GM23248 (cell line): ENCODE results near the gene RNF213. TPM values are rescaled to one million over a fixed set of nuclear protein-coding genes. Genes with fewer than 3 reads are reported as not detected.

Experiments used
- DNase-seq: peaks from one replicate; pipeline ENCODE4 v3.0.0-alpha.2; 2015
- H2AFZ ChIP-seq: fragments of 200-600 bp; sonication (generic); 2 replicates; pipeline ENCODE4 v1.6.1; 2016; ENCODE audit warnings: antibody characterized with exemption
- H3F3A ChIP-seq: fragments of 200-600 bp; sonication (generic); 2 replicates; pipeline ENCODE4 v1.6.1; 2016; ENCODE audit warnings: mild to moderate bottlenecking, antibody characterized with exemption, mixed run types; ENCODE audit not compliant: insufficient read depth
- H3K27ac ChIP-seq: fragments of 200-600 bp; sonication (generic); 2 replicates; pipeline ENCODE4 v1.5.1; 2016; ENCODE audit warnings: mild to moderate bottlenecking
- H3K27me3 ChIP-seq: fragments of 200-600 bp; sonication (generic); replicated peaks from 2 replicates; pipeline ENCODE4 v1.6.1; 2016; ENCODE audit warnings: mild to moderate bottlenecking; ENCODE audit not compliant: insufficient read depth
- H3K36me3 ChIP-seq: fragments of 200-600 bp; sonication (generic); 2 replicates; pipeline ENCODE4 v1.6.1; 2016; ENCODE audit warnings: low read depth, mild to moderate bottlenecking
- H3K4me1 ChIP-seq: fragments of 200-600 bp; sonication (generic); 2 replicates; pipeline ENCODE4 v1.6.1; 2016; ENCODE audit warnings: mild to moderate bottlenecking; ENCODE audit not compliant: insufficient read depth
- H3K4me2 ChIP-seq: fragments of 200-600 bp; sonication (generic); one replicate; pipeline ENCODE4 v1.6.1; 2016; ENCODE audit warnings: mild to moderate bottlenecking; ENCODE audit not compliant: unreplicated experiment
- H3K4me3 ChIP-seq: fragments of 200-600 bp; sonication (generic); 2 replicates; pipeline ENCODE4 v1.5.1; 2016; ENCODE audit warnings: mild to moderate bottlenecking
- H3K79me2 ChIP-seq: fragments of 200-600 bp; sonication (generic); 2 replicates; pipeline ENCODE4 v1.6.1; 2016; ENCODE audit warnings: mild to moderate bottlenecking; ENCODE audit not compliant: insufficient read depth
- H3K9ac ChIP-seq: fragments of 200-600 bp; sonication (generic); 2 replicates; pipeline ENCODE4 v1.6.1; 2016; ENCODE audit warnings: mild to moderate bottlenecking
- H3K9me2 ChIP-seq: fragments of 200-600 bp; sonication (generic); 2 replicates; pipeline ENCODE4 v1.6.1; 2016; ENCODE audit warnings: mixed run types, mild to moderate bottlenecking, moderate library complexity; ENCODE audit not compliant: insufficient read depth
- H3K9me3 ChIP-seq: fragments of 200-600 bp; sonication (generic); one replicate; pipeline ENCODE4 v1.6.1; 2017; ENCODE audit warnings: low read depth
- H4K20me1 ChIP-seq: fragments of 200-600 bp; sonication (generic); 2 replicates; pipeline ENCODE4 v1.6.0; 2016; ENCODE audit not compliant: insufficient read depth
- EZH2 ChIP-seq: fragments of 200-600 bp; sonication (generic); IDR thresholded peaks from 2 replicates; pipeline ENCODE4 v1.6.1; 2018; ENCODE audit warnings: antibody characterized with exemption, mild to moderate bottlenecking; ENCODE audit not compliant: insufficient read depth, poor library complexity, severe bottlenecking
- EZH2phosphoT487 ChIP-seq: fragments of 200-600 bp; sonication (generic); IDR thresholded peaks from 2 replicates; pipeline ENCODE4 v1.6.1; 2018; ENCODE audit warnings: antibody characterized with exemption, moderate library complexity, mild to moderate bottlenecking, low read depth; ENCODE audit not compliant: insufficient read depth
- WGBS, 2 experiments: methylation state at CpG; one replicate each; pipeline ENCODE4 v1.1.6; 2015 to 2017; ENCODE audit warnings: low lambda C conversion rate in 2 of 2, low coverage in 1 of 2; ENCODE audit errors: missing lambda C conversion rate in 2 of 2; 5-methylcytosine and 5-hydroxymethylcytosine counted together
- in situ Hi-C: fragments of 300-500 bp; cut with MboI; formaldehyde crosslinking; loops from 2 replicates; pipeline ENCODE4 v1.15.0; 2020
- polyA plus RNA-seq: library from polyadenylated mRNA; unstranded; fragments of >200 nt; fragmentation: Nextera tagmentation; extraction: Ambion mirVana; gene quantifications from 2 replicates; pipeline ENCODE4 v1.2.1, GENCODE V29; 2016
- total RNA-seq: library from RNA; depleted of rRNA; stranded (reverse); fragments of >200 nt; shearing (Covaris generic); gene quantifications from 2 replicates; pipeline ENCODE4 v1.2.3, GENCODE V29; 2014

RNF213 gene
- total and polyA plus RNA-seq, 2 experiments from 2014 or later = 18.8 to 45.0 TPM

- WGBS, 2 experiments = 86 to 89% methylated on average over 22 of the region's 22 CpGs
- H3K9me2 ChIP-seq = no peaks in the 10 kb centered on the region
- H3F3A ChIP-seq = no peaks in the 10 kb centered on the region
Observed at GRCh38 chr17:80374039-80374731, 113.5 kb downstream of the RNF213 start.

GRCh38 chr17:80374732-80375585, 114.3 kb downstream of the RNF213 start:
- no peaks in the 10 kb centered on the region for H3K9me3 ChIP-seq
- no peaks in the 10 kb centered on the region for H4K20me1 ChIP-seq
- H3K4me2 ChIP-seq = no peak overlapping the region
- DNase-seq = no peak
- no peaks in the 10 kb centered on the region for H3K4me1 ChIP-seq
- H3K9me2 ChIP-seq = no peaks in the 10 kb centered on the region
- H3F3A ChIP-seq = no peaks in the 10 kb centered on the region
- no peak overlapping the region for H3K27ac ChIP-seq
- H3K27me3 ChIP-seq = no peaks in the 10 kb centered on the region
- in situ Hi-C loops = no loop called here
- H3K36me3 ChIP-seq = peaks cover 61% of the 10 kb centered on the region
- H3K79me2 ChIP-seq = no peaks in the 10 kb centered on the region
- H2AFZ ChIP-seq = no peak overlapping the region
- H3K4me3 ChIP-seq = no peak overlapping the region
- no peak for TF ChIP-seq EZH2
- no peak for TF ChIP-seq EZH2phosphoT487
- WGBS, 2 experiments = 74% methylated on average over 14 of the region's 14 CpGs
- H3K9ac ChIP-seq = no peak overlapping the region

More at GRCh38 chr17:80374039-80374731, 113.5 kb downstream of the RNF213 start:
- no peak overlapping the region for H2AFZ ChIP-seq
- H3K79me2 ChIP-seq = no peaks in the 10 kb centered on the region
- H4K20me1 ChIP-seq = no peaks in the 10 kb centered on the region
- H3K27me3 ChIP-seq = no peaks in the 10 kb centered on the region
- no peak overlapping the region for H3K4me2 ChIP-seq
- peaks cover 68% of the 10 kb centered on the region for H3K36me3 ChIP-seq
- no peaks in the 10 kb centered on the region for H3K4me1 ChIP-seq
- TF ChIP-seq EZH2 = no peak
- no peak for TF ChIP-seq EZH2phosphoT487
- H3K9me3 ChIP-seq = no peaks in the 10 kb centered on the region
- H3K4me3 ChIP-seq = no peak overlapping the region
- DNase-seq = no peak
- in situ Hi-C loops = no loop called here
- H3K9ac ChIP-seq = no peak overlapping the region
- H3K27ac ChIP-seq = no peak overlapping the region

- DNase-seq = no peak
- in situ Hi-C loops = no loop called here
Observed at GRCh38 chr17:80376531-80376930, 115.9 kb downstream of the RNF213 start.

GRCh38 chr17:80377798-80378197, 117.1 kb downstream of the RNF213 start:
- H3K9me2 ChIP-seq = no peaks in the 10 kb centered on the region
- no peak overlapping the region for H3K4me3 ChIP-seq
- no peaks in the 10 kb centered on the region for H3K4me1 ChIP-seq
- TF ChIP-seq EZH2 = no peak
- no peak for TF ChIP-seq EZH2phosphoT487
- no peaks in the 10 kb centered on the region for H3F3A ChIP-seq
- H3K27ac ChIP-seq = no peak overlapping the region
- DNase-seq = no peak
- H3K36me3 ChIP-seq = peaks cover 64% of the 10 kb centered on the region
- H2AFZ ChIP-seq = no peak overlapping the region
- H4K20me1 ChIP-seq = no peaks in the 10 kb centered on the region
- WGBS, 2 experiments = 86 to 87% methylated on average over 9 of the region's 9 CpGs
- no peak overlapping the region for H3K4me2 ChIP-seq
- H3K79me2 ChIP-seq = no peaks in the 10 kb centered on the region
- H3K9ac ChIP-seq = no peak overlapping the region
- H3K9me3 ChIP-seq = no peaks in the 10 kb centered on the region
- in situ Hi-C loops = no loop called here
- no peaks in the 10 kb centered on the region for H3K27me3 ChIP-seq

More at GRCh38 chr17:80376531-80376930, 115.9 kb downstream of the RNF213 start:
- H3K79me2 ChIP-seq = no peaks in the 10 kb centered on the region
- no peaks in the 10 kb centered on the region for H3K27me3 ChIP-seq
- no peaks in the 10 kb centered on the region for H3K9me3 ChIP-seq
- H3K27ac ChIP-seq = no peak overlapping the region
- H3K9ac ChIP-seq = no peak overlapping the region
- peaks cover 61% of the 10 kb centered on the region for H3K36me3 ChIP-seq
- TF ChIP-seq EZH2phosphoT487 = no peak
- no peak for TF ChIP-seq EZH2
- no peaks in the 10 kb centered on the region for H3K4me1 ChIP-seq
- no peaks in the 10 kb centered on the region for H3F3A ChIP-seq
- no peaks in the 10 kb centered on the region for H4K20me1 ChIP-seq
- no peak overlapping the region for H3K4me3 ChIP-seq
- H2AFZ ChIP-seq = no peak overlapping the region
- 88 to 89% methylated on average over 4 of the region's 4 CpGs for WGBS, 2 experiments
- no peak overlapping the region for H3K4me2 ChIP-seq
- H3K9me2 ChIP-seq = no peaks in the 10 kb centered on the region
